Astrocyte (in vitro differentiated cells and primary cell): ENCODE measurements around the gene JOSD1.

Experiments used
- CTCF ChIP-seq: IDR thresholded peaks from 2 replicates; pipeline ENCODE4 v1.5.1; 2011; ENCODE audit warnings: low read depth, mild to moderate bottlenecking, inconsistent platforms, low read length, moderate library complexity; ENCODE audit not compliant: insufficient read depth
- EZH2 ChIP-seq: IDR thresholded peaks from 2 replicates; pipeline ENCODE4 v1.6.1; 2012; ENCODE audit warnings: mild to moderate bottlenecking, low read length, inconsistent platforms; ENCODE audit not compliant: insufficient read depth

DNA sequence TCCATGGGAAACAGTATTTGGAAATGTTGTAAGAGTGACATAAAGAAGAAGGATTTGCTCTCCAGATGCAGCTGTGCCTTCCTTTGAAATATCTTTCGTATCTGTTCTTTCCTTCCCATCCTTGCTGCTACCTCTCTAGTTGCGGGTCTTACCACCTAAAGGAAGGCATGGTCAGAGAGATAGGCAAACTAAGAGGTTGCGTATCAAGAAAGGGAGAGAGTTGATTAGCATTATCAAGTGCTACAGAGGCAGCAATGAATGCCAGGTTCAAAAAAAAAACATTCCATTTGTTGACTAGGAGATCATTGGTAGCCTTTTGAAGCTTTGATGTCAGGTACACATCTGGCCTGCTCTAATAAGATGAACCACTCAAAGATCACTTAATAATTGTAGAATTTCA is 9.6 kb upstream of the JOSD1 start:
- TF ChIP-seq CTCF (no peak), EZH2 (no peak)
